Embryonic facial prominence (tissue), 1 donor: ENCODE measurements around the gene HOXA6.

Experiments
- DNase-seq: peaks from one replicate; pipeline ENCODE4 v3.0.0-alpha.2; 2016; ENCODE audit errors: extremely low spot score

The HOXA6 gene

DNA sequence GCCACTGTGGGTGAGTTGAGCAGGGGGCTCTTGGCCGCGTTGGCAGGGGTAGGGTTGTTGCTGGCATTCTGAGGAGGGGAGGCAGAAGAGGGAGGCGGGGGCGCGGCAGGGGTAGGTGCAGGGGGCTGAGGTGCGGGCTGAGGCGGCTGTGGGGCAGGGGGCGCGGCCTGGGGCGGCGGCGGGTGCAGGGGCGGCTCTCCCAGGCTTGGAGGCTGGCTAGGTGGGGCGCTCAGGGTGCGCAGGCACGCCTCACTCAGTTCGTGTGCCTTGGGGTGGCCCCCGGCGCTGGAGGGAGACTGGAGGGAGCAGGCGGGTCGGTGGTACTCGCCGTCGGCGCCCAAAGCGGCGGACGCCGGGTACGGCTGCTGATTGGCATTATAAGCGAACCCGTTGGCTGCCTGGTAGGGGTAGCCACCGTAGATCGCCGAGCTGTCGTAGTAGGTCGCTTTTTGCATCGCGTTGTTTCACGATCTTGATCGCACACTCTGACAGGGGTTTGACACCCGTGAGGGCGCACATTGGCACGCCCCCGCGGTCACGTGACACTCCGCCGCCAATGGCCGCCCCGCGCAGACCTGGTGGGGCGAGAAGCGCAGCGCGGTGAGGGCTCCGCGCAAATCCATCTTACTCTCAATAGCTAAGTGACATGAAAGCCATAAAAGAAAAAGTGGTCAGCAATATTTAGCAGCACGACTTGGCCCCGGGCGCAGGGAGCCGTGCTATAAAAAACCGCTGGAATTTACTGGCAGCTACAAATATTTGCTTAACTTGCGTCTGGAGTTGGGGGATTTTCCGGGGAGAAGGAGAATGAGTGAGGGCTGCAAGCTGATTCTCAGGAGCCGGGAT, 37.2 kb downstream of the HOXA6 start:
- no peak for DNase-seq

- DNase-seq = no peak
These were observed 37.9 kb downstream of the HOXA6 start for GRCh38 chr7:27109466-27110185.

GRCh38 chr7:27108390-27109127, 39.0 kb downstream of the HOXA6 start:
- no peak for DNase-seq

DNA sequence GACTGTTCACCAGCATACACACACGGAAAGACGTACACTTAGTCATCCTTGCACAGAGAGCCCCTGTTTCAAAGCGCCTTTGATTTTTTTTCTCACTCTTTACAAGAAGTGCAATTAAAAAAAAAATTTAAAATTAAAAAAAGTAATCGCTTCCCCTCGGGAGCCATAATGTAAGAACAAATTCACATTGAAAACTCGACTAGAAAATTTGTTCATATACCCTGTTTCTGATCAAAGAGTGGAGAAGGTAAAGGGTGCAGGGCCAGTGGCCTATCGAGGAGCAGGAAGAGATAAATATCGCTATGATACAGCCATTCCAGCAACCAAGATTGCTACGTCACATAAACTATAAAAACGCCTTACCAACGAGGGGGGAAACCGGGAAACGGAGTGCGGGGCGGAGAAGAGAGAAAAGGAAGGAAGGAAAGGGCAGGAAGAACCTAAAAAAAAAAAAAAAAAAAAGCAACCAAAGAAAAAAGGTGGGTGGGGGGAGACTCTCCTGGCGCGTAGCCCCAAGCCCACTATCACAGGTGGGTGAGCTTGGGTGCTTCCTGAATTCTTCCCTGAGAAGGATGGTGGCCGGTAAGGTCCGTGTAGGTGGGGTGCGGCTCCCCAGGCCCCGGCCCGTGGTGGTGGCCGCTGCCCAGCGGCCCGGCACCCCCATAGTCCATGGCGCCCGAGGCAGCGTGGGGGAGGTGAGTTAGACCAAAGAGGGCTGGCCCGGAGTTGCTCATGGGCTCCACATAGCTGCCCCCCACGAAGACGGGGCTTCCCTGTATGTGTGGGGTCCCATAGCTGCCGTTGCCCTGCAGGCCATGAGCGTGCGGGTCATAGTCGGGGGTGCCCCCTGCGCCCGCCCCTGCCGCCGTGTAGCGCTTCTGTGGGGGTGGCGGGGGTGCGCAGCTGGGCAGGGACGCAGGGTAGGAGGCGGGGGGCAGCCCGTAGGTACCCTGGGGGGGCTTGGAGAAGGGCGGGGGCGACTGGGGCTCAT, 39.9 kb downstream of the HOXA6 start:
- no peak for DNase-seq

DNA sequence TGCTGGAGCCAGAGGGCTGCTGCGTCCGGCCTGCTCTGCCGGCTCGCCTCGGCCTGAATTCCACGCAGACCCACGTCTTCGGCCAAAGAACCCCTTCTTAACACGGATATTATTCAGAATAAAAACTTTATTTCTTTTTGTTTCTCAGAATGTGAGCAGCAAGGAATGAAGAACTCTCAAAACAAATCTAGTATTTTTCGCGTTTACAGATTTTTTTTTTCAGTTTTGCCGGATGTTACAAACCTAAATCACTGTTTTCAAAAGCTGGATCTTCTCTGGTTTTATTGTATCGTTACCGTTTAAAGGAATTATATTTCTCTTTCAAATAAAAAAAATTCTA, 40.7 kb downstream of the HOXA6 start:
- no peak for DNase-seq

DNA sequence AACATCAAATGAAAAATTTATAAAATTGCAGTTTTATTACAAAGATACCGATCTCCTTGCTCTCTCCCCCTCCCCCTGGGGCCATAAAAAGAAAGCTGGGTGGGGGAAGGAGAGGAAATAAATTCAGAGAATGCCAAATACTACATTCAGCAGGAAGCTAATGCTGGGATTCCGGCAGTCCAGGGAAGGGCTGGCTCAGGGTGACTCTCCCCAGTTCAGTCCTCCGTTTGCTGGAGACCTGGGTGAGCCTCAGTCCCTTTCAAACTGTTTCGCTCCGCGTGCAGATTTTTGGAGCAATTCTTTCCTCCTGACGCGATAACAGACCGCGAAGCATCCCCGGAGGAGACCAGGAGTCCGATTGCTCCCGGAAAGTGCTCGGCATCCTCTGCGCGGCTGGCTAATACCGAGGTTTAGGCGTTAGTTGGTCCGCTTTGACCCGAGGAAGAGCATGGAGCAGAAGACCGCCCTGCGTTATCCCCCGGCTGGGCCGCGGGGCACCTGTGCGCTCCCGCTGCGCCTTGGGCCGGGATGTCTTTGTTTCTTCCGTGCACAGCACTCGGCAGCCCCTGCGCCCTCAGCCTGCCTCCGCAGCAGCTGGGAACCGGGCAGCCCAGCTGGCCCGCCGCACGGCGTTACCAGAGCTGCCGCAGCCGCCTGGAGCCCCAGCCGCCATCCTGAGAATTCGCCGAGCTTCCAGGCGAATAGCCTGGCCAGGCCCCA, 41.2 kb downstream of the HOXA6 start:
- no peak for DNase-seq

DNA sequence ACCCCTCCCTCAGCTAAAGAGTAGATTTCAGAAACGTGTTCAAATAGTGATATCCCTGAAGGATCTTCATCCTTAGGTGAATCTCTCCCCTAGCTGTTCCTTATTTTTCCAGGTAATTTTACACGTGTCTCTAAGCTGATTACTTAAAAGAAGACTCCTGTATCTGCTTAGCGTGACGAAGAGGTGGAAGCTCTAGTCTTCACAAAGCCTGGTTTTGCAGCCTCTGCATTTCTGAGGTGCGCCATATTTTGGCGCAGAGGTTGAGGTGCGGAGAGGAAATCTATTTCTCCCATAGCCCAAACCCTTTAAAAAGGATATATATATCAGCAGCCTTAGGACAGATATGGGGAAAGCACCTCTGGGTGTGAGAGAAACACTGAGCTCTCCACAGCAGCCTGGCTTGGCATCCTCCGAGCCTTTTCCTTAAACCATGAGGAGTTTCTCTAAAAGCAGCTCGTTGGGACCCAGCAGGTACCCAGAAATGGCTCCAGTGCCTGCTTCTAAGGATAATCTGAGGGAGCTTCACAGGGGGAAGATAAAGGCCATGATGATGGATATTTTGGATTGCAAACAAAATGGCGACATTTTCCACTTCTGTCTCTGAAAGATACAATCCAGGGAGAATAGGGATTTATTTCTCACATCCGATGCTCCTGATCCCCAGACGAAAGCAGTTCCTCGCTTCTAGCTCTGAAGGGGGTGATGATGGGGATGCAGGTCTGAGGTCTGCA, 42.1 kb downstream of the HOXA6 start:
- no peak for DNase-seq

DNA sequence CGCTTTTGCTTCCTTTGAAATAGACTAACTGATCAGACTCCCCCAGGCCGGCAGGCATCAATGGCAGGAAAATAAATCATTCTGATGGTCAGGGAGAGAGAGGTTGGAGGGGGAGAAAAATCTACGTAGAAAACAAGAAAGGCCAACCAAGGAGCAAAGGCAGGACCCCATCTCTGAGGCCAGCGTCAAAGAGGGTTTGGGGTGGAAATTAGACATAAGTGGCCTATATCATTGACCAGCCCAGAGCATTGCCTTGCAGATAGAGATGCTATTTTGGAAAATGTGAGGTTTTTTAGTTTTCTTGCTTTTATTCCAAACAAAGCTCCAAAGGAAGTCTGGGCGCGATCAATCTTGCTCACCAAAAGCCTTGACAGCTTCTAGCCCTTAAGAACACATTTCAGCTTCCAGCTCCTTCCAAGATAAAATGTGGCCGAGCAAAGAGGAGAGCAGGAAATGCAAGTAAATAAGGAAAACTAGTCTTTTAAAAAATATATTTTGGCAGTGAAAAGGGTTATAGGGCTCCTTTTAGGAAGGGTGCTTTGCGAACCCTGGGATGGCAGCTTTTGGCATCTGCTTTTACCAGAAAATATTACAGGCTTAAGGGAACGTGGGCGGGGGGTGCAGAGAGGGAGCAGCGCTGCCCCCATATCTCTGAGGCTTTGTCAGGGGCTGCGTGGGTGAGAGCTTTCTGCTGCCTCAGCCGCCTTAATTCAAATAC, 43.1 kb downstream of the HOXA6 start:
- DNase-seq = no peak

DNA sequence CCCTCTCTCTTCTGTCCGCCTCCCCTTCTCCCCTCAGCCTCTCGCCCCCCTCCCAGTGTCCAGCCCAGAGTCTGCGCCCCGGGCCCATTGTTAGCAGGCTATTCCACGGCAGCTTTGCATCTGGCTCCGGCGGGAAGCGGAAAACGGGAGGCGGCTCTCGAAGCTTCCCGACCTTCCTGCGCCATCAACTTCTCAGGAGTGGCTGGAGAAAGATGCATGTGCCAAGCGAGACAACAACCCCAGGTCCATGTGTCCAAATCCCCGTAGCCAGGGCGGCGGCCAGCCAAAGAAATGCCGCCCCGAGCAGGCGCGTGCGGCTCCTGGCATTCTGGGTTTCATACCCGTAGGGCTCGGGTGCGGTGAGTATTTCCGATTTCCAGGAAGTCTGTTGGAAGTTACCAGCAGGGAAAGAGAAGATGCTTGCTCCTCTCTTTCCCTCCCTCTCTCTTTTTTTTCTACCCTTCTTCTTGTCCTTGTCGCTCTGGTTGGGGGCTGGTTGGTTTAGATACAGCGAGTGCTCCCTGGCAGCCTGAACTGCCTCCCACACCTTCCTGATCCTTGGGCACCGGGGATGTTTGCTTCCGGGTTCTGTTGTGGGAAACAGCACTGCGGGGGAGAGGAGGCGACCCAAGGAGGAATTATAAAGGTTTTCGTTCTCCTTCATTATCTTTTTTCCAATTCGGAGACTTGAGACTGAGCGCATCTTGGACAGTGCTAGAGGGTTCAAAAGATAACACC, 43.9 kb downstream of the HOXA6 start:
- DNase-seq = no peak

DNA sequence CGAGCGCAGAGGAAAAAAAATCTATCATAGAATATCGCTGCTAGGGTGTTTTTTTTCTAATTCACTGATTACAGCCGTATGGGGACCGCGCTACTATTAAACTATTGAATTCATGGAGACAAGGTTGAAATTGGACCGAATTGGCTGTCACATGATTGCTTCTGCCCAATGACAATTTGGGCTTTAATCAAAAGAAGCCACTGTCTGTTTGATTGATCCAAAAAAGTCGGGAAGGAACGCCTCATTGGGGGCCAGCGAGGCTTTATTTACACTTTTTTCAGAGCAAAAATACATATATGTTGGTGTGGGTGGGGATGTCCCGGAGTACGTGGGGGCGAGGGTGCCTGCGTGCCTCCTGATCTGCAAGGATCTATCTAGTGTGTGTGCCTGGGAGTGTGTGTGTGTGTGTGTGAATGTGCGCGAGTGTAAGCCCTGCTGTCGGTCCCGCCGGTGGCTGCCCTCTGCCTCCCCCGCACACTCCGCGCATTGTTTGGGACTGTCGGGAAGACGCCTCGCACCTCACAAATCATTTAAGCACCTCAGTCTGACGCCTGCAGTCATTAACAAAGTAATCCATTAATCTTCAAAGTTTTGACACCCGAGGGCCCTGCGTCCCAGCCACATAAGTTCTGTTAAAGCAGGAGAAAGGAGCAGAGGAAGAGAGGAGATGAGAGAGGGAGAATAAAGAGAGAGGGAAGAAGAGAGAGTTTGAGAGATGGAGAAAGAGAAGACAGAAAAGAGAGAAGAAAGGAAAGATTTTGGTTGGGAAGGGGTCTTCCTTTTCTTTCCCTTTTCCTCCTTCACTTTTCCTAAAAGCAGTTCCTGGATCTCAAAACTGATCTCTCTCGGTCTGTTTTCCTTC, 44.8 kb downstream of the HOXA6 start, which contains the start of gene HOXA2:
Gene HOXA2 (minus strand): TSS at position 103 of the 862 bp plus-strand sequence. CDS start 183 bp downstream, outside the sequence.
- DNase-seq = no peak

GRCh38 chr7:27101957-27102580, 45.5 kb downstream of the HOXA6 start:
- DNase-seq = no peak

DNA sequence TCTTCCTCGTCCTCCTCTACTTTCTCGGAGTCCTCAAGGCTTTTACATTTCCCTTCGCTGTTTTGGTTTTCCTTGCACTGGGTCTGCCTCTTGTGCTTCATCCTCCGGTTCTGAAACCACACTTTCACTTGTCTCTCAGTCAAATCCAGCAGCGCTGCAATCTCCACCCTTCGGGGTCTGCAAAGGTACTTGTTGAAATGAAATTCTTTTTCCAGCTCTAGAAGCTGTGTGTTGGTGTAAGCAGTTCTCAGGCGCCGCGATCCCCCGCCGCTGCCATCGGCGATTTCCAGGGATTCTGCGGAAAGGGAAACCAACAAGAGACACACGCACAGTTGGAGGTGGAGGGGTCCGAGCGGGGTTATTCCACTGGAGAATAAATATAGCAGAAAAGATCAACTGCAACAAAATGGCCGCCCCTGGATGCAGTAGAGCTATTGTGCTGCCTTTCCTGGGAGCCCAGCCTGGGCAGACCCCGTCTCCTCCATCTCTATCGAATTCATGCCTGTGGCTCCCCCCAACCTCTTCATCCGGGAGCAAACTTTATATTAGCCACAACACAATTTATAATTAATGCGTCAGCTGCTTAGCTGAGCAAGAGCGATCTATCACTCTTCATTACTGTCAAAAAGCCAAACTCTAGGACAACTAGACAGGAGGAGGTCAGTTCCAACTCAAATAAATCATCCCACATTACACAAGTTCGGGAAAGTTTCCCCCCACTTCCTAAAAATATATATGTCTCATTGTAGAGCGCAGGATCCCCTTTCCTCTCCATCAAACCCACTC, 46.2 kb downstream of the HOXA6 start:
- DNase-seq = no peak

DNA sequence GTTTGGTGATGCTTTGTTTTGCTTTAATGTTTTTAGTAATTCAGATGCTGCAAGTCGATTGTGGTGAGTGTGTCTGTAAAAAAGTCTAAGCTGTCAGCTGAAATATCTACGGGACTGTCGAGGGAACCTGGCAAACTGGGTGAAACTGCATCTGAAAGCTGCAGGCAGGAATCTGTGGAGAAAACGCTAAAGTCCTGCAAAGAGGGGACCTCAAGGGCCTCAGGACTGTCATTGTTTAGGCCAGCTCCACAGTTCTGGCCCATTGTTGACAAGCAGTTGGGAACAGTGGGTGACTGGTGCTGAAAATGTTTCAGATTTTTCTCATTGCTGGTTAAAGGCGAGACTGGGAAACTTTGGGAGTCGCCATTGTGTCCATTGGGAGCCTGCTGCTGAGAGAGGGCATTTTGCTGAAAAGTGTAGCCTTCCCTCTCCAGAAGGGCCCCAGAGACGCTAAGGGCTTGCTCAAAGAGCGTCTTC, 46.8 kb downstream of the HOXA6 start:
- no peak for DNase-seq

- DNase-seq = no peak
These were observed 47.9 kb downstream of the HOXA6 start for GRCh38 chr7:27099453-27100370.
